SK-N-SH treated with all-trans-retinoic acid at 6 μM for 48 hours (cell line): ENCODE results near the gene CCDC14.

Source experiments
- ARNTL ChIP-seq: fragments of 450-650 bp; formaldehyde crosslinking; IDR thresholded peaks from 2 replicates; pipeline ENCODE4 v1.5.0; 2020; ENCODE audit warnings: low read depth, mild to moderate bottlenecking, moderate library complexity, borderline replicate concordance
- ESRRG ChIP-seq: fragments of 250-450 bp; sonication (Bioruptor Pico); IDR thresholded peaks from 2 replicates; pipeline ENCODE4 v1.6.1; 2021; ENCODE audit warnings: mild to moderate bottlenecking
- GLIS3 ChIP-seq: fragments of 250-450 bp; sonication (Bioruptor Pico); IDR thresholded peaks from 2 replicates; pipeline ENCODE4 v1.5.0; 2020; ENCODE audit warnings: mild to moderate bottlenecking, moderate library complexity
- PATZ1 ChIP-seq: fragments of 250-450 bp; sonication (Bioruptor Pico); IDR thresholded peaks from 2 replicates; pipeline ENCODE4 v1.8.0; 2020; ENCODE audit warnings: mild to moderate bottlenecking, moderate library complexity, borderline replicate concordance
- POU6F1 ChIP-seq: fragments of 250-450 bp; sonication (Bioruptor Pico); IDR thresholded peaks from 2 replicates; pipeline ENCODE4 v1.8.0; 2021; ENCODE audit warnings: low read depth, mild to moderate bottlenecking, moderate library complexity, borderline replicate concordance
- PPARA ChIP-seq: fragments of 250-450 bp; sonication (Bioruptor Pico); IDR thresholded peaks from 2 replicates; pipeline ENCODE4 v1.5.0; 2020; ENCODE audit warnings: mild to moderate bottlenecking, borderline replicate concordance
- RARB ChIP-seq: fragments of 250-450 bp; sonication (Bioruptor Pico); IDR thresholded peaks from 2 replicates; pipeline ENCODE4 v1.8.0; 2021; ENCODE audit warnings: mild to moderate bottlenecking, moderate library complexity
- TCF4 ChIP-seq: fragments of 250-450 bp; sonication (Bioruptor Pico); IDR thresholded peaks from 2 replicates; pipeline ENCODE4 v1.8.0; 2021; ENCODE audit warnings: mild to moderate bottlenecking, moderate library complexity, borderline replicate concordance
- TSHZ2 ChIP-seq: fragments of 250-450 bp; sonication (Bioruptor Pico); IDR thresholded peaks from 2 replicates; pipeline ENCODE4 v1.5.0; 2020; ENCODE audit warnings: mild to moderate bottlenecking, moderate library complexity
- ZFP3 ChIP-seq: fragments of 250-450 bp; sonication (Bioruptor Pico); IDR thresholded peaks from 2 replicates; pipeline ENCODE4 v1.5.0; 2020; ENCODE audit warnings: mild to moderate bottlenecking, moderate library complexity
- ZFP30 ChIP-seq: fragments of 450-650 bp; formaldehyde crosslinking; IDR thresholded peaks from 2 replicates; pipeline ENCODE4 v1.5.0; 2022; ENCODE audit warnings: mild to moderate bottlenecking, moderate library complexity
- ZNF565 ChIP-seq: fragments of 450-650 bp; formaldehyde crosslinking; conservative IDR thresholded peaks from 2 replicates; pipeline ENCODE4 v1.5.0; 2020; ENCODE audit warnings: low read depth, mild to moderate bottlenecking, moderate library complexity

- TF ChIP-seq RARB = no peak
- no peak for TF ChIP-seq ZFP3 (CRISPR knock-in tag)
- TF ChIP-seq TSHZ2 = no peak
- TF ChIP-seq POU6F1 = no peak
- no peak for TF ChIP-seq GLIS3 (CRISPR knock-in tag)
- no peak for TF ChIP-seq PPARA (CRISPR knock-in tag)
- no peak for TF ChIP-seq ZNF565 (CRISPR knock-in tag)
- TF ChIP-seq TCF4 (CRISPR knock-in tag) = no peak
- no peak for TF ChIP-seq PATZ1 (CRISPR knock-in tag)
- TF ChIP-seq ARNTL = no peak
- TF ChIP-seq ESRRG = no peak
- no peak for TF ChIP-seq ZFP30 (CRISPR knock-in tag)
These were observed 25.4 kb upstream of the CCDC14 start for GRCh38 chr3:123986427-123986826.
